Hematopoietic multipotent progenitor cell treated with erythropoietin and hydrocortisone succinate and interleukin-3 and kit ligand, for 15 days (in vitro differentiated cells): ENCODE measurements around the gene NAV2.
A peak's percentile ranks its signal among the peaks of the same experiment; 100 is the strongest.

Experiments used
- DNase-seq: peaks from one replicate; pipeline ENCODE4 v3.0.0-alpha.2; 2015; ENCODE audit warnings: low spot score

The NAV2 gene

GRCh38 chr11:19740586-19740985, 27.9 kb downstream of the NAV2 start:
- DNase-seq, result no peak

- DNase-seq, result peak; percentile 43
These were observed 30.1 kb downstream of the NAV2 start for GRCh38 chr11:19742588-19743292.

DNA sequence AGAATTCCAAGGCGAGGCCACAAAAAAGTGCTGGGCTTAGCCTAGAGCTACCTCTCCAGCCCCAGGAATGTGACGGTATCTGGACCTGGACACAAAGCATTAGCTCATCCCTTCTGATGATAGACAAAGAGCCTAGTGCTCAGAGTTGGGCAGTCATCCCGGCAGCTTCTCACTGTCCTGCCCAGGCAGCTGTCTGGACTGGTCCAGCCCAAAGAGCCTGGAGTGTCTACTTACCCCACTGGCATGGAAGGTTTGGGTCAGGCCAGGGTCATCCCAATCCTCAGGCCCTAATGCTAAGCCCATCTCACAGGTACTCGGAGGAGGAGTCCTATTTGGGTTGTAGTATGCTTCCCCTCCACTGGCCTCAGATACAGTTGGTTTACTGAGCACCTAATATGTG, 31.0 kb downstream of the NAV2 start:
- DNase-seq, result no peak

GRCh38 chr11:19744130-19744529, 31.5 kb downstream of the NAV2 start:
- DNase-seq, result no peak

GRCh38 chr11:19746086-19746485, 33.4 kb downstream of the NAV2 start:
- DNase-seq, result no peak

DNA sequence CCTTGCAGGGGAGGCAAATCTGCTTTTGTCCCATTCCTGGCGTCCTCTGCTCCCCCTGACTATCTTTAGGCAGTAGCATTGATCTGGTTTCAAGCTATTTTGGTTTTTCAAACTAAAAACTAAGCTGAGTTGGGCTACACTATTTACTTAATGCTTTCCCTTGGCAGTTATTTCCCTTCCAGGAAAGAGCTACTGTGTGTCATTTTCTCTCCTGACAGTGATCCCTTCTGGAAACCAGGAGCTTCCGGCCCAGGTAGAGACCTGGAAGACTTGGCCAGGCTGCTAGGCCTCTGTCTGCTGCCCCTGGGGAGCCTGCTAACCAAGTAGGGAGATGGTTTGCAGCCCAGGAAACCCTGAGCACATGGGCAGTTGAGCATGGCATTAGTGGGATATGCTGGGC, 35.0 kb downstream of the NAV2 start:
- DNase-seq, result no peak

DNA sequence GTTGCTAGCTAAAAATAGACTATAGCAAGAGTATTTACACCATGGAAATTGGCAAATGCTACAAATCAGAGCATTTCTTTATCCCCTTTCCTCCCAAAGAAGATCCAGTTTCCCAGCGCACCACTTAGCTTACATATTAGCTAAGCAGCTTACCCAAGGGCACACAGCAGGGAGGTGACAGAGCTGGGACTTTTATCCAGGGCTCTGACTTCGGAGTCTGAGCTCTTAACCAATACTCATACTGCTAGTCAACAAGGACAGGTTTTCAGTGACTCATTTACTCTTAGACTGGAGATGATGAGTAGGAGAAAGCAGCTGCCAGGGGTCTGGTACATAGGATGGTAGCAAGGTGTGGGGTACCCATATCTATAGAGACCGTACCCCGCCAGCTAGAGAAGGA, 38.4 kb downstream of the NAV2 start:
- DNase-seq, result no peak

GRCh38 chr11:19753451-19754106, 40.9 kb downstream of the NAV2 start:
- no peak for DNase-seq

GRCh38 chr11:19756675-19757475, 44.2 kb downstream of the NAV2 start:
- no peak for DNase-seq

DNA sequence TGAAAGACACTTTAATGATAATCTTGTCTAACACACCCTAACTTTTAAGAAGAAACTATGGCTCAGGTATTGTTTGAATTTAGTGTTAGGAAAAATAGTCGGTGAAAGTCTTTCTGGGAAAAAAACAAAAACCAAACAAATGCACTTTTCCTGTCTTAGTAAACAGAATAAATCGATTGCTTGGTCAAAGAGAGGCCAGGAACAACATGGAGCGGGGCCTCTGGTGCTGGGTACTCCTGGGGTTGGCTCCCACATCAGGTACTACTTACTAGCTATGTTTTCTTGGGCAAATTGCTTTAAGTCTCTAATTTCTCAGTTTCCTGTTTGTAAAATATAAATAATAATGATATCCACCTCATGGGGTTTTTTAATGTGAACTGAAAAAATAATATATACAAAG, 46.8 kb downstream of the NAV2 start:
- DNase-seq, result no peak

GRCh38 chr11:19762266-19762665, 49.6 kb downstream of the NAV2 start:
- DNase-seq, result no peak

DNA sequence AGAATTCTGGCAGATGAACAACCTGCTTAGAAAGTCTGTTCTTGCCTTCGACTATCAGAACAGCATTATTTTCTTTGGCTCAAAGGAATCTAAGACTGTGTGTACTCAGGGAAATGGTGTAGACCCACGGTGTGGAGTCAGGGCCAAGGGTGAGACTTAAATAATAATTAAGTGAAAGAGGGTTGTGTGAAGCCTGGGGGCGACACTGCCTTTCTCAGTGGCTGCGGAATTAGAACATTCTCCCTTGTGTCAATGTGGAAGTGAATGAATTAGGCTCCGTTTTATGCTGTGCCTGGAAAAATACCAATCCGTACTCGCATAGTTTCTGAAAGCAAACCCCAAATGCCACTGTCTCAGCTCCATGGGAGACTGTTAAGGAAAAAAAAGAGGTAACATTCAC, 50.7 kb downstream of the NAV2 start:
- DNase-seq, result no peak

DNA sequence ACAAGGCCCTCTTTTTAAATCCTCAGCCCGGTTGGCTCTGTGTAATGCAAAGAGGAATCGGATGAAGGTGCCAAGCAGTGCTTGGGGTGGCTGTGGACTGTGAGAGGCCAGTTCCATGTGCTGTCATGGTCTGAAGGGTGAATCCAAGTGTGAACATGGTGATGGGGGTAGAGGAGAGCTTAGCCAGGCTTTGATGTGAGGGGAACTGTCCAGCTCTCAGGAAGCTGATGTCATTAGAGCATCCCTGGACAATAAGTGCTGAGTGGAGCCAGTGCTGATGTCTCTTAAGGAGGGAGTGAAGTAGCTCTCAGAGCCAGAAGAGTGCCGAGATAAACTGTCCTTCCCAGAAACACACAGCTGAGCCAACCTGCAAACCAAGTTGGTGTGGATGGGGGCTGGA, 53.6 kb downstream of the NAV2 start:
- DNase-seq, result no peak

GRCh38 chr11:19766810-19767209, 54.2 kb downstream of the NAV2 start:
- no peak for DNase-seq

- DNase-seq, result no peak
These were observed 55.1 kb downstream of the NAV2 start for GRCh38 chr11:19767627-19768151.

GRCh38 chr11:19768197-19768596, 55.6 kb downstream of the NAV2 start:
- no peak for DNase-seq

DNA sequence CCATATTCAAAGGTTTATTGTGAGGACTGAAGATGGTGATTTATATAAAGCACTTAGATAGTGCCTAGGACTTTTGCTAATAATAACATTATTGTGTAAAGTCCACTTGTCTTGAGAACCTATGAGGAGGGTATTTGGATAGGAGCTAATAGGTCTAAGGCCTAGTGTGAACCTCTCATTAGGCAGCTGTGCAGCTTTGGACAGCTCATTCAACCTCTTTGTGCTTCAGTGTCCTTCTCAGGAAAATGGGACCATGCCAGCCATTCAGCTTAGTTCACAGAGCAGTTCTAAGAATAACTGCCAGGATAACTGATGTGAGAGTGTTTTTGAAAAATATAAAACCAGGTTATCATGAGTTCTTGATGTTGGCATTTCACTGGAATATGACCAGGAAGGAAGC, 56.2 kb downstream of the NAV2 start:
- no peak for DNase-seq

GRCh38 chr11:19769820-19770219, 57.2 kb downstream of the NAV2 start:
- DNase-seq, result no peak

DNA sequence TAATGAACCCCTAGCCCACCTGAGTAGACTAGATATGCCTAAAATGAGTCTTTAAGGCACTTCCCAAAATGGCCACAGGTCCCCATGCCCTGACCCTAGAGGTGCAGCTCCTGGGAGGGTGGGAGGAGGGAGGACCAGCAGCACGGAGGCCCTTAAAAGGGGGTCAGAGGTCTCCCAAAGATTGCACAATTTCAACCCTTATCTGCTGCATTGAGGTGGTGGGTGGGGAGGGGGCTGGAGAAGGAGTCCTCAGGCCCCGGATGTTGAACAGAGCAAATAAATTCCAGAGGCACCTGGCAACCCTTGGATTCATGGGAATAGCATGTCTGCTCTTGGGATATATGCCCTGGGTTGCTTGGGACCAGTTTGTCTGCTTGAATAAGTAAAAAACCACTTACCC, 57.6 kb downstream of the NAV2 start:
- no peak for DNase-seq

DNA sequence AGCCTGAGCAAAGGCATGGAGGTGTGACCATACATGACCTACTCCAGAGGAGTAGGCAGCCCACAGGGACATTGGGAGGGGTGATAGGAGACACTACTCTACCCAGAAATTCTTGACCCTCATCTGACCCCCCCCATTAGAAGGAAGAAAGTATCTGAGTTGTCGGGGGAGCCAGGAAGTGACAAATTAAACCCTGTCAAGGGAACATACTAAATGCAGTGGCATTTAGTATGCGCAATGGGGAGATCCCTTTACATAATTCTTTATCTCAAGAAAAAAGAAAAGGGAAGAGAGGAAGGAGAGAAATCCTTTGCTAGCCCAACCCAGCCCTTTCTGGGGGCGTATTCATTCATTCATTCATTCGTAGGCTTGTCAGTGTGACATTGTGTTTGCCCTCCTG, 58.8 kb downstream of the NAV2 start:
- no peak for DNase-seq

- no peak for DNase-seq
These were observed 59.8 kb downstream of the NAV2 start for GRCh38 chr11:19772480-19772879.

- no peak for DNase-seq
These were observed 61.7 kb downstream of the NAV2 start for GRCh38 chr11:19774329-19774728.
